HEK293 (cell line): ENCODE measurements around the gene CCNA2.
A peak's percentile ranks its signal among the peaks of the same experiment; 100 is the strongest.

Experiments
- CTCF ChIA-PET: fragments of 350-600 bp; formaldehyde crosslinking; extraction: SDS; loops from one replicate; lab custom pipeline; 2021; ENCODE audit warnings: antibody characterized with exemption; lab: Yijun Ruan, JAX
- POLR2A ChIA-PET: fragments of 300-600 bp; formaldehyde crosslinking; extraction: SDS; loops from one replicate; lab custom pipeline; 2020; ENCODE audit warnings: antibody characterized with exemption, inconsistent platforms; lab: Yijun Ruan, JAX
- H3K27ac ChIP-seq: fragments of 200-500 bp; sonication (Bioruptor generic); 2 replicates; pipeline ENCODE4 v1.5.1; 2014; ENCODE audit warnings: low read depth, low read length, control low read depth, inconsistent platforms; ENCODE audit errors: extremely low read depth
- H3K36me3 ChIP-seq, 2 experiments: fragments of 200-500 bp in 1 of 2; sonication (Bioruptor generic) in 1 of 2; 1 replicate in 1 of 2; 2 replicates in 1 of 2; pipeline ENCODE4 v1.5.1; 2014 to 2017; ENCODE audit warnings: inconsistent platforms in 2 of 2, low read length in 2 of 2; ENCODE audit not compliant: control insufficient read depth in 2 of 2, insufficient read depth in 1 of 2
- H3K4me1 ChIP-seq: fragments of 200-500 bp; sonication (Bioruptor generic); 2 replicates; pipeline ENCODE4 v1.5.1; 2014; ENCODE audit warnings: mild to moderate bottlenecking, low read length, inconsistent platforms; ENCODE audit not compliant: control insufficient read depth, insufficient read depth
- H3K4me3 ChIP-seq: 2 replicates; pipeline ENCODE4 v1.5.1; 2011; ENCODE audit warnings: low read depth, mild to moderate bottlenecking, control low read depth, low read length, moderate library complexity
- H3K9me3 ChIP-seq: fragments of 200-500 bp; sonication (Bioruptor generic); 2 replicates; pipeline ENCODE4 v1.5.1; 2014; ENCODE audit warnings: low read depth, low read length, inconsistent platforms; ENCODE audit not compliant: control insufficient read depth, insufficient read depth
- GLI4 ChIP-seq: fragments of 450-650 bp; formaldehyde crosslinking; IDR thresholded peaks from 2 replicates; pipeline ENCODE4 v1.5.1; 2016; ENCODE audit warnings: missing biosample characterization, missing genetic modification characterization
- KLF16 ChIP-seq: fragments of 450-650 bp; formaldehyde crosslinking; IDR thresholded peaks from 2 replicates; pipeline ENCODE4 v1.5.1; 2017; ENCODE audit warnings: missing biosample characterization, missing genetic modification characterization
- KLF17 ChIP-seq: fragments of 450-650 bp; formaldehyde crosslinking; IDR thresholded peaks from 2 replicates; pipeline ENCODE4 v1.5.1; 2016; ENCODE audit warnings: missing biosample characterization, missing genetic modification characterization
- SCRT1 ChIP-seq: fragments of 450-650 bp; formaldehyde crosslinking; IDR thresholded peaks from 2 replicates; pipeline ENCODE4 v1.5.1; 2016; ENCODE audit warnings: missing biosample characterization, missing genetic modification characterization, borderline replicate concordance
- SETDB1 ChIP-seq: IDR thresholded peaks from one replicate; pipeline ENCODE4 v1.6.1; 2017; ENCODE audit warnings: mild to moderate bottlenecking, low read length, moderate library complexity, mixed read lengths; ENCODE audit not compliant: insufficient read length
- YY2 ChIP-seq: fragments of 450-650 bp; formaldehyde crosslinking; IDR thresholded peaks from 2 replicates; pipeline ENCODE4 v1.5.1; 2016; ENCODE audit warnings: missing biosample characterization, missing genetic modification characterization
- ZBTB10 ChIP-seq: fragments of 450-650 bp; formaldehyde crosslinking; IDR thresholded peaks from 2 replicates; pipeline ENCODE4 v1.5.1; 2016; ENCODE audit warnings: missing biosample characterization, missing genetic modification characterization
- ZBTB8A ChIP-seq: fragments of 450-650 bp; formaldehyde crosslinking; IDR thresholded peaks from 2 replicates; pipeline ENCODE4 v1.5.1; 2016; ENCODE audit warnings: missing biosample characterization, missing genetic modification characterization
- ZEB2 ChIP-seq: fragments of 450-650 bp; formaldehyde crosslinking; IDR thresholded peaks from 2 replicates; pipeline ENCODE4 v1.5.1; 2016; ENCODE audit warnings: missing biosample characterization, missing genetic modification characterization
- ZFP69B ChIP-seq: fragments of 450-650 bp; formaldehyde crosslinking; IDR thresholded peaks from 2 replicates; pipeline ENCODE4 v1.5.1; 2016; ENCODE audit warnings: missing biosample characterization, missing genetic modification characterization
- ZNF202 ChIP-seq: fragments of 450-650 bp; formaldehyde crosslinking; IDR thresholded peaks from 2 replicates; pipeline ENCODE4 v1.5.1; 2016; ENCODE audit warnings: missing biosample characterization, missing genetic modification characterization, borderline replicate concordance
- ZNF37A ChIP-seq: fragments of 450-650 bp; IDR thresholded peaks from 2 replicates; pipeline ENCODE4 v1.5.1; 2018; ENCODE audit warnings: missing biosample characterization, missing genetic modification characterization
- ZNF544 ChIP-seq: fragments of 450-650 bp; formaldehyde crosslinking; IDR thresholded peaks from 2 replicates; pipeline ENCODE4 v1.5.0; 2017; ENCODE audit warnings: missing biosample characterization, missing genetic modification characterization
- ZNF549 ChIP-seq: fragments of 450-650 bp; IDR thresholded peaks from 2 replicates; pipeline ENCODE4 v1.5.1; 2018; ENCODE audit warnings: missing biosample characterization, missing genetic modification characterization, mild to moderate bottlenecking, inconsistent platforms, moderate library complexity
- ZNF571 ChIP-seq: fragments of 450-650 bp; formaldehyde crosslinking; IDR thresholded peaks from 2 replicates; pipeline ENCODE4 v1.5.0; 2017; ENCODE audit warnings: missing biosample characterization, missing genetic modification characterization
- ZNF629 ChIP-seq: fragments of 450-650 bp; formaldehyde crosslinking; IDR thresholded peaks from 2 replicates; pipeline ENCODE4 v1.5.1; 2017; ENCODE audit warnings: missing biosample characterization, missing genetic modification characterization
- ZNF639 ChIP-seq: fragments of 450-650 bp; formaldehyde crosslinking; IDR thresholded peaks from 2 replicates; pipeline ENCODE4 v1.5.1; 2016; ENCODE audit warnings: missing biosample characterization, missing genetic modification characterization
- ZNF791 ChIP-seq: fragments of 450-650 bp; formaldehyde crosslinking; IDR thresholded peaks from 2 replicates; pipeline ENCODE4 v1.5.1; 2016; ENCODE audit warnings: missing biosample characterization, missing genetic modification characterization
- ZSCAN30 ChIP-seq: fragments of 450-650 bp; IDR thresholded peaks from 2 replicates; pipeline ENCODE4 v1.5.1; 2018; ENCODE audit warnings: missing biosample characterization, mild to moderate bottlenecking, missing genetic modification characterization, moderate library complexity
- TF ChIP-seq, protein P1 (sequence below): fragments of 450-650 bp; IDR thresholded peaks from 2 replicates; pipeline ENCODE4 v1.5.1; 2018; ENCODE audit warnings: missing biosample characterization, missing genetic modification characterization
- TF ChIP-seq, protein P2 (sequence below): fragments of 450-650 bp; formaldehyde crosslinking; IDR thresholded peaks from 2 replicates; pipeline ENCODE4 v1.5.1; 2016; ENCODE audit warnings: missing biosample characterization, missing genetic modification characterization

The CCNA2 gene

GRCh38 chr4:121823505-121824170 is at the start of gene CCNA2 (continued):
- TF ChIP-seq KLF17, result no peak
- TF ChIP-seq, protein P1, sequence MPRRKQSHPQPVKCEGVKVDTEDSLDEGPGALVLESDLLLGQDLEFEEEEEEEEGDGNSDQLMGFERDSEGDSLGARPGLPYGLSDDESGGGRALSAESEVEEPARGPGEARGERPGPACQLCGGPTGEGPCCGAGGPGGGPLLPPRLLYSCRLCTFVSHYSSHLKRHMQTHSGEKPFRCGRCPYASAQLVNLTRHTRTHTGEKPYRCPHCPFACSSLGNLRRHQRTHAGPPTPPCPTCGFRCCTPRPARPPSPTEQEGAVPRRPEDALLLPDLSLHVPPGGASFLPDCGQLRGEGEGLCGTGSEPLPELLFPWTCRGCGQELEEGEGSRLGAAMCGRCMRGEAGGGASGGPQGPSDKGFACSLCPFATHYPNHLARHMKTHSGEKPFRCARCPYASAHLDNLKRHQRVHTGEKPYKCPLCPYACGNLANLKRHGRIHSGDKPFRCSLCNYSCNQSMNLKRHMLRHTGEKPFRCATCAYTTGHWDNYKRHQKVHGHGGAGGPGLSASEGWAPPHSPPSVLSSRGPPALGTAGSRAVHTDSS (tag by site-specific recombination), result no peak

DNA sequence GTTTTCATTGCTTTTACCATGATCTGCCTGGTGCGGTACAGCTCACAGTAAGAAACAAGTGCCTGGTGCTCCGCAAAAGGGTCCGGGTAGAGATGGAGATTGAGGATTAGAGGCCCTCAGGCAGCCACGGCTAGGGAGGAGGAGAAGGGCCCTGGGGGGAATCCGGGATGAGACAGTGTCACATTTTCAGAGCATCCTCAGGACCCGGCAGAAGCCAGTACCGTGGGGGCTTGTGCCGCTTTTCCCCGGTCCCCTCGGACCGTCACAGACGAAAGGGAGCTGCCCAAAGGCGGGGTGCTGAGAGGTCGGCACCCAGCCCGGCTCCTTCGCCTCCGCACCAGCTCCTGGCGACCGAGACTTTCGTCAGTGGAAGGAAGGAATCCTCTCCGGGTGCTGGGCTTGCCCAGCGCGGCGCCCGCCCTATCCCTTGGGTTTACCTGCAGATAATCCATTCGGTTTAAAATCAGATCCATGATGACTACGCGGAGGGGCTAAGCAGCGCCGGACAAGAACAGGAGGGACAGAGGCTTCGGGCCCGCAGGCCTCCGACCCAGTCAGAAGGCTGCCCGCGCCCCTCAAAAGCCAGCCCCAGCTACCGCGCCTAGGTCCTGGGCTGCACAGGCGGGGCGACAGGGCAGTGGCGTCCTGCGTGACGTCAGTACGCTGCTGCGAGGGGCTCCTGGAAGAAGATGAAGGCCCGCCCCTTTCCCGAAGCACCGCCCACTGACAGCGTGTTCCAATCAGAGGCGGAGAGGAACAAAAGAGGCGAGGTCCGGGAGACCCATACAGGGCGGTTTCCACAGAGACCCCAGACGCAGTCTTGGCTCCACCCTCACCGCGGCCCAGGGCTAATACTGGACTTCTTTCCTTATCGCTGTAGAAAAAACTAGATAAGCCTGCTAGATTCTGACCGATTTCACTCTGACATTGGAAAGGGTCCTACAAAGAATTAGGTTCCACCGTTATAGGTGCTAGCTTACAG is 46.4 kb upstream of the CCNA2 start, which contains the start of gene BBS7:
Gene BBS7, minus strand, starts transcription at position 634 of the 982 bp plus-strand sequence. Its CDS starts 161 bp downstream, at position 473.
- Histone ChIP-seq H3K27ac (peak within 1 kb of the TSS; percentile 40; the same call in 1 of the 2 replicates), H3K36me3 (peaks cover 19 to 25% of the 10 kb centered on the region in 2 experiments), H3K4me1 (no peaks in the 10 kb centered on the region), H3K9me3 (no peaks in the 10 kb centered on the region), H3K4me3 (peak within 1 kb of the TSS; percentile 80)
- POLR2A ChIA-PET, result interaction anchor here (0.7 to 1.0 kb wide), 3 partner anchors 21 to 47 kb away, joined by 4 to 5 read pairs (median 4); partner anchors contain the start of gene CCNA2
- CTCF ChIA-PET, result no interaction called here
- TF ChIP-seq SCRT1 (tag by site-specific recombination) (no peak), ZNF37A (no peak), ZNF202 (tag by site-specific recombination) (no peak), GLI4 (tag by site-specific recombination) (no peak), KLF17 (no peak), ZNF629 (tag by site-specific recombination) (peak; percentile 94), ZBTB8A (tag by site-specific recombination) (peak; percentile 99), ZNF544 (tag by site-specific recombination) (no peak), ZEB2 (tag by site-specific recombination) (0 out of 2 replicates have a peak, but pooled peaks have one; percentile 14), ZNF571 (no peak), ZNF639 (tag by site-specific recombination) (0 out of 2 replicates have a peak, but pooled peaks have one; percentile 24), ZSCAN30 (tag by site-specific recombination) (0 out of 2 replicates have a peak, but pooled peaks have one; percentile 10), SETDB1 (no peak), ZBTB10 (tag by site-specific recombination) (0 out of 2 replicates have a peak, but pooled peaks have one; percentile 53), ZNF791 (no peak), ZNF549 (tag by site-specific recombination) (no peak), ZFP69B (tag by site-specific recombination) (0 out of 2 replicates have a peak, but pooled peaks have one; percentile 23), YY2 (tag by site-specific recombination) (no peak), KLF16 (tag by site-specific recombination) (no peak)
- TF ChIP-seq, protein P2, sequence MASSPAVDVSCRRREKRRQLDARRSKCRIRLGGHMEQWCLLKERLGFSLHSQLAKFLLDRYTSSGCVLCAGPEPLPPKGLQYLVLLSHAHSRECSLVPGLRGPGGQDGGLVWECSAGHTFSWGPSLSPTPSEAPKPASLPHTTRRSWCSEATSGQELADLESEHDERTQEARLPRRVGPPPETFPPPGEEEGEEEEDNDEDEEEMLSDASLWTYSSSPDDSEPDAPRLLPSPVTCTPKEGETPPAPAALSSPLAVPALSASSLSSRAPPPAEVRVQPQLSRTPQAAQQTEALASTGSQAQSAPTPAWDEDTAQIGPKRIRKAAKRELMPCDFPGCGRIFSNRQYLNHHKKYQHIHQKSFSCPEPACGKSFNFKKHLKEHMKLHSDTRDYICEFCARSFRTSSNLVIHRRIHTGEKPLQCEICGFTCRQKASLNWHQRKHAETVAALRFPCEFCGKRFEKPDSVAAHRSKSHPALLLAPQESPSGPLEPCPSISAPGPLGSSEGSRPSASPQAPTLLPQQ (tag by site-specific recombination), result no peak
